CD14-positive monocyte (primary cell): ENCODE measurements around the gene G6PD. TPM values are rescaled to one million over a fixed set of nuclear protein-coding genes. Genes with fewer than 3 reads are reported as not detected.

Experiments used
- DNase-seq, 3 donors: peaks; one replicate each; pipeline ENCODE4 v3.0.0-alpha.2; 2011 to 2022
- H2AFZ ChIP-seq: 2 replicates; pipeline ENCODE4 v1.6.0; 2012; ENCODE audit warnings: mild to moderate bottlenecking, low read depth, low read length, inconsistent platforms; ENCODE audit not compliant: insufficient read depth, poor library complexity, severe bottlenecking
- H3K27ac ChIP-seq, 2 donors: 1 replicate in 1 of 2; 2 replicates in 1 of 2; pipeline ENCODE4 v1.5.1; 2012 to 2013; ENCODE audit warnings: low read length in 2 of 2, control low read depth in 1 of 2, inconsistent platforms in 1 of 2, low read depth in 1 of 2, mild to moderate bottlenecking in 1 of 2
- H3K27me3 ChIP-seq, 2 donors: one replicate each; pipeline versions ENCODE4 v1.6.0 to v1.6.1; 2011 to 2013; ENCODE audit warnings: low read length in 2 of 2; ENCODE audit not compliant: control insufficient read depth in 2 of 2, insufficient read depth in 2 of 2
- H3K36me3 ChIP-seq, 2 donors: replicated peaks in 1 of 2; 1 replicate in 1 of 2; 2 replicates in 1 of 2; pipeline versions ENCODE4 v1.5.1 to v1.6.1; 2012 to 2013; ENCODE audit warnings: low read length in 2 of 2, control low read depth in 1 of 2, inconsistent platforms in 1 of 2, mild to moderate bottlenecking in 1 of 2; ENCODE audit not compliant: insufficient read depth in 2 of 2, control insufficient read depth in 1 of 2
- H3K4me1 ChIP-seq, 2 donors: 1 replicate in 1 of 2; 2 replicates in 1 of 2; pipeline versions ENCODE4 v1.5.1 to v1.6.1; 2012 to 2013; ENCODE audit warnings: low read length in 2 of 2, control low read depth in 1 of 2, inconsistent platforms in 1 of 2, mild to moderate bottlenecking in 1 of 2, moderate library complexity in 1 of 2; ENCODE audit not compliant: insufficient read depth in 2 of 2, control insufficient read depth in 1 of 2
- H3K4me2 ChIP-seq: replicated peaks from 2 replicates; pipeline ENCODE3; 2012; ENCODE audit warnings: low read length, moderate library complexity, mild to moderate bottlenecking; ENCODE audit not compliant: poor library complexity, severe bottlenecking; ENCODE audit errors: extremely low read depth
- H3K4me3 ChIP-seq, 3 experiments: fragments of 200-600 bp in 1 of 3; sonication (generic) in 1 of 3; replicated peaks in 1 of 3; 1 replicate in 2 of 3; 2 replicates in 1 of 3; pipeline ENCODE4 v1.5.1; 2011 to 2013; ENCODE audit warnings: low read length in 3 of 3, mild to moderate bottlenecking in 3 of 3, control low read depth in 2 of 3, low read depth in 2 of 3, inconsistent platforms in 1 of 3, moderate library complexity in 1 of 3
- H3K79me2 ChIP-seq: 2 replicates; pipeline ENCODE4 v1.6.0; 2012; ENCODE audit warnings: mild to moderate bottlenecking, control low read depth, inconsistent platforms, low read length, moderate library complexity; ENCODE audit not compliant: insufficient read depth
- H3K9ac ChIP-seq: 2 replicates; pipeline ENCODE4 v1.6.0; 2017; ENCODE audit warnings: low read length, mild to moderate bottlenecking; ENCODE audit not compliant: insufficient read depth, poor library complexity, severe bottlenecking
- H3K9me3 ChIP-seq, 2 donors: replicated peaks in 1 of 2; 1 replicate in 1 of 2; 2 replicates in 1 of 2; pipeline versions ENCODE4 v1.5.1 to v1.6.1; 2012 to 2013; ENCODE audit warnings: low read length in 2 of 2, control low read depth in 1 of 2; ENCODE audit not compliant: control insufficient read depth in 1 of 2, insufficient read depth in 1 of 2
- H4K20me1 ChIP-seq: 2 replicates; pipeline ENCODE4 v1.6.0; 2012; ENCODE audit warnings: mild to moderate bottlenecking, low read length, control low read depth, moderate library complexity; ENCODE audit not compliant: insufficient read depth
- H3K27ac Mint-ChIP-seq, 7 donors: one replicate each; pipeline ENCODE4 v1.8.0; 2020; ENCODE audit warnings: mild to moderate bottlenecking in 7 of 7, mixed read lengths in 7 of 7, moderate library complexity in 6 of 7, inconsistent platforms in 2 of 7
- H3K27me3 Mint-ChIP-seq, 3 donors: one replicate each; pipeline ENCODE4 v1.8.0; 2021 to 2022; ENCODE audit warnings: low read depth in 3 of 3, mild to moderate bottlenecking in 3 of 3, mixed read lengths in 3 of 3, moderate library complexity in 3 of 3, inconsistent platforms in 1 of 3
- H3K36me3 Mint-ChIP-seq, 2 donors: one replicate each; pipeline ENCODE4 v1.8.0; 2020; ENCODE audit warnings: mixed read lengths in 2 of 2, inconsistent platforms in 1 of 2, mild to moderate bottlenecking in 1 of 2
- H3K4me1 Mint-ChIP-seq: one replicate; pipeline ENCODE4 v1.8.0; 2020; ENCODE audit warnings: mild to moderate bottlenecking, mixed read lengths
- H3K4me3 Mint-ChIP-seq, 2 donors: one replicate each; pipeline ENCODE4 v1.8.0; 2020; ENCODE audit warnings: mild to moderate bottlenecking in 2 of 2, mixed read lengths in 2 of 2, moderate library complexity in 1 of 2
- H3K9me3 Mint-ChIP-seq, 7 donors: one replicate each; pipeline ENCODE4 v1.8.0; 2020 to 2022; ENCODE audit warnings: mixed read lengths in 7 of 7, mild to moderate bottlenecking in 6 of 7, moderate library complexity in 6 of 7, inconsistent platforms in 2 of 7
- WGBS: methylation state at CpG from one replicate; pipeline ENCODE4 v1.1.5; 2013; ENCODE audit warnings: missing lambda C conversion rate; ENCODE audit not compliant: insufficient coverage; 5-methylcytosine and 5-hydroxymethylcytosine counted together
- intact Hi-C, 2 donors: fragments of 100-400 bp; cut with micrococcal nuclease; formaldehyde crosslinking; loops; one replicate each; pipeline versions ENCODE4 v1.15.0 to v1.15.1; 2023
- polyA plus RNA-seq, 3 donors: library from polyadenylated mRNA; depleted of rRNA in 1 of 3; unstranded in 2 of 3; stranded (reverse) in 1 of 3; fragments of 300-500 nt in 2 of 3; fragments of >200 nt in 1 of 3; fragmentation: Illumina TruSeq in 2 of 3; gene quantifications; 1 replicate in 2 of 3; 2 replicates in 1 of 3; pipeline ENCODE4 v1.2.3, GENCODE V29; 2012 to 2021
- TF ChIP-seq, protein P1 (sequence below): fragments of 200-600 bp; IDR thresholded peaks from one replicate; pipeline ENCODE4 v1.8.0; 2022; ENCODE audit warnings: antibody characterized with exemption, mild to moderate bottlenecking

G6PD gene
- polyA plus RNA-seq, 3 donors = 10.7 to 165 (median 14.7) TPM

DNA sequence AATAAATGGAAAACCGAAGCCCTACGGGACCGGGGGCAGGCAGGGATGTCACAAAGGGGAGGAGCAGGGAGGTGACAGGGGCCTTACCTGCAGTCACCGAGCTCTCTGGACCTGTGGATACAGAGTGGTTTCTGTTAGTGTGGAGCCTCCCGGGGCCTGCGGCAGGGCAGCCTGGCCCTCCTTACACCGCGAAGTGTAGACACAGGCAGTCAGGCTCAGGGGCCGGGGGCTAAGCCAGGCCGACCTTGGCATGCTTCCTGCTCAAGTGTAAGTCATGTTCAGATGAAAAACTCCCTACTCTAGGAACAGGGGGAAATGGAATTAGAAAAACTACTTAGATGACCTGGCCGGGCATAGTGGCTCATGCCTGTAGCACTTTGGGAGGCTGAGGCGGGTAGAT, 34.9 kb downstream of the G6PD start:
- Mint-ChIP-seq H3K36me3 (peaks cover 30 to 32% of the 10 kb centered on the region in 2 donors), H3K27me3 (peaks cover 0 to 6% (median 0%) of the 10 kb centered on the region in 3 donors), H3K9me3 (peaks cover 0 to 36% (median 12%) of the 10 kb centered on the region in 7 donors), H3K4me1 (peaks cover 11% of the 10 kb centered on the region), H3K4me3 (no peak overlapping the region), H3K27ac (peak overlapping the region in 3 of 7 donors; percentile 13 to 69 (median 32))
- Histone ChIP-seq H3K79me2 (peaks cover 3% of the 10 kb centered on the region), H2AFZ (no peak overlapping the region), H3K9ac (no peak overlapping the region), H3K36me3 (peaks cover 6 to 25% of the 10 kb centered on the region in 2 donors), H3K4me2 (no peak overlapping the region), H3K27me3 (no peaks in the 10 kb centered on the region), H4K20me1 (no peaks in the 10 kb centered on the region), H3K4me3 (no peak overlapping the region), H3K27ac (no peak overlapping the region), H3K4me1 (peaks cover 9 to 10% of the 10 kb centered on the region in 2 donors), H3K9me3 (peaks cover 0 to 9% of the 10 kb centered on the region in 2 donors)
- TF ChIP-seq, protein P1, sequence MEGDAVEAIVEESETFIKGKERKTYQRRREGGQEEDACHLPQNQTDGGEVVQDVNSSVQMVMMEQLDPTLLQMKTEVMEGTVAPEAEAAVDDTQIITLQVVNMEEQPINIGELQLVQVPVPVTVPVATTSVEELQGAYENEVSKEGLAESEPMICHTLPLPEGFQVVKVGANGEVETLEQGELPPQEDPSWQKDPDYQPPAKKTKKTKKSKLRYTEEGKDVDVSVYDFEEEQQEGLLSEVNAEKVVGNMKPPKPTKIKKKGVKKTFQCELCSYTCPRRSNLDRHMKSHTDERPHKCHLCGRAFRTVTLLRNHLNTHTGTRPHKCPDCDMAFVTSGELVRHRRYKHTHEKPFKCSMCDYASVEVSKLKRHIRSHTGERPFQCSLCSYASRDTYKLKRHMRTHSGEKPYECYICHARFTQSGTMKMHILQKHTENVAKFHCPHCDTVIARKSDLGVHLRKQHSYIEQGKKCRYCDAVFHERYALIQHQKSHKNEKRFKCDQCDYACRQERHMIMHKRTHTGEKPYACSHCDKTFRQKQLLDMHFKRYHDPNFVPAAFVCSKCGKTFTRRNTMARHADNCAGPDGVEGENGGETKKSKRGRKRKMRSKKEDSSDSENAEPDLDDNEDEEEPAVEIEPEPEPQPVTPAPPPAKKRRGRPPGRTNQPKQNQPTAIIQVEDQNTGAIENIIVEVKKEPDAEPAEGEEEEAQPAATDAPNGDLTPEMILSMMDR = no peak
- 20% methylated on average over 1 of the region's 12 CpGs for WGBS
- intact Hi-C loops = no loop called here
- no peak for DNase-seq

- no peak overlapping the region for H3K27ac ChIP-seq
- Mint-ChIP-seq H3K4me1 (peaks cover 4% of the 10 kb centered on the region), H3K9me3 (peaks cover 0 to 17% (median 6%) of the 10 kb centered on the region in 7 donors), H3K4me3 (no peak overlapping the region), H3K36me3 (peaks cover 43 to 50% of the 10 kb centered on the region in 2 donors), H3K27ac (no peak overlapping the region), H3K27me3 (peaks cover 0 to 5% (median 0%) of the 10 kb centered on the region in 3 donors)
- H3K4me2 ChIP-seq = no peak overlapping the region
- DNase-seq = no peak
- H4K20me1 ChIP-seq = no peaks in the 10 kb centered on the region
- WGBS = no CpG with 5 or more reads among the region's 5 CpGs
- H2AFZ ChIP-seq = no peak overlapping the region
- H3K36me3 ChIP-seq = peaks cover 11 to 35% of the 10 kb centered on the region in 2 donors
- no peaks in the 10 kb centered on the region for H3K79me2 ChIP-seq
- TF ChIP-seq, protein P1 = no peak
- no peaks in the 10 kb centered on the region for H3K9me3 ChIP-seq
- no peak overlapping the region for H3K9ac ChIP-seq
- no peak overlapping the region for H3K4me3 ChIP-seq
- intact Hi-C loops = no loop called here
- no peaks in the 10 kb centered on the region for H3K27me3 ChIP-seq
- H3K4me1 ChIP-seq = no peaks in the 10 kb centered on the region
Observed at GRCh38 chrX:154509455-154509854, 37.2 kb downstream of the G6PD start.
